Activated CD4-positive, alpha-beta T cell treated with anti-CD3 and anti-CD28 coated beads, Interleukin-2, amount 50 U/mL, for 1 hour (primary cell): Measurements from ENCODE around the gene FKBP1A.

Experiments
- DNase-seq: peaks from one replicate; pipeline ENCODE4 v3.0.0-alpha.2; 2020

Gene FKBP1A

GRCh38 chr20:1383623-1384404 lies 9.0 kb downstream of the FKBP1A start:
- DNase-seq, result no peak

GRCh38 chr20:1382670-1383069 lies 10.2 kb downstream of the FKBP1A start:
- DNase-seq, result no peak

GRCh38 chr20:1381753-1382591 lies 10.9 kb downstream of the FKBP1A start:
- no peak for DNase-seq

- no peak for DNase-seq
These were observed 14.1 kb downstream of the FKBP1A start for GRCh38 chr20:1378735-1379125.

DNA sequence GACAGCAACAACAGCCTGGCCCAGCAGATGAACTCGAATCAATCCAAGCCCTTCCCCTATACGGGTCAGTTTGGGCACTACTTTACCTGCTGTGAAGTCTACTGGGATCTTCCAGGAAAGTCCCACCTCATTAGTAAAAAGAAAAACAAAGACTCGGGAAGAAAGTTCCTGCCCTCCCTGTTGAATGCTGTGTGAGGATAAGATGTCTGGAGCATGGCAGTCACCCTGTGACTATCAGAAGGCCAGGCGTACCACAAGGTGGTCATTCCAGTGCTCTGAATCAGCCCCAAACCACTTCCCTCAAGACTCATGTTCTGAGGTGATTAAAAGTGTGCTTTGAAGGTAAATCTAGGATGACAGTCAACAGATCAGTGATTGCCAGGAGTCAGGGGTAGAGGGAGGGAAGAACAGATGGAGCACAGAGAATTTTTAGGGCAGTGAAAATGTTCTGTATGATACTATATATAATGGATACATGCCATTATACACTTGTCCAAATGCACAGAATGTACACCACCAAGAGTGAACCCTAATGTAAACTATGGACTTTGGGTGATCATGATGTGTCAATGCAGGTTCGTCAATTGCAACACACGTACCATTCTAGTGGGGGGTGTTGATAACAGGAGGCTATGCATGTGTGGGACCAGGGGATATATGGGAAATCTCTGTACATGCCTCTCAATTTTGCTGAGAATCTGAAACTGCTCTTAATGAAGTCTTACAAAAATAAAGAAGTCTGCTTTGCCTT lies 14.7 kb downstream of the FKBP1A start:
- DNase-seq, result no peak

DNA sequence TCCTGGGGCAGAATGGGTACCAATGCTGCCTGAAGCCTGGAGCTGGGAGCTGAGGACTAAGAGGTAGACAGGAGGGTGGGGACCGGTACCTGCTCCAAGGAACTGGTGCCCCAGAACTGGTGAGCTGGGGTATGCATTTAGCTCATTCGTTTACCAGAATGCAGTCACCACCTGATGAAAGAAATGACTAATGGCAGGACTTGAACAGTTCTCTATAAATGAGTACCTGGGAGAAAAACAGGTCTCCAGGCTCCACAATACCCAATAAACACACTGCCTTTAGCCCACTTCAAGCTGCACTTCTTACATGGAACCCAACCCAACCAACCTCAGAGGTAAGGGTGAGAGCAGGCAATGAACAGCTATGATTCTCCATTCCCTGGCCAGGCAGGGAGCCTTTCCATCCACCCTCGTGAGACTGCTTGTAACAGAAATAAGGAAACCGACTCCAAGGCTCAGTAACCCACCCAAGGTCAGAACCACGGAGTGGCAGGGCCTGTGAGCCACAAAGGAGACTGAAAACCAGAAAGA lies 15.4 kb downstream of the FKBP1A start:
- no peak for DNase-seq

DNA sequence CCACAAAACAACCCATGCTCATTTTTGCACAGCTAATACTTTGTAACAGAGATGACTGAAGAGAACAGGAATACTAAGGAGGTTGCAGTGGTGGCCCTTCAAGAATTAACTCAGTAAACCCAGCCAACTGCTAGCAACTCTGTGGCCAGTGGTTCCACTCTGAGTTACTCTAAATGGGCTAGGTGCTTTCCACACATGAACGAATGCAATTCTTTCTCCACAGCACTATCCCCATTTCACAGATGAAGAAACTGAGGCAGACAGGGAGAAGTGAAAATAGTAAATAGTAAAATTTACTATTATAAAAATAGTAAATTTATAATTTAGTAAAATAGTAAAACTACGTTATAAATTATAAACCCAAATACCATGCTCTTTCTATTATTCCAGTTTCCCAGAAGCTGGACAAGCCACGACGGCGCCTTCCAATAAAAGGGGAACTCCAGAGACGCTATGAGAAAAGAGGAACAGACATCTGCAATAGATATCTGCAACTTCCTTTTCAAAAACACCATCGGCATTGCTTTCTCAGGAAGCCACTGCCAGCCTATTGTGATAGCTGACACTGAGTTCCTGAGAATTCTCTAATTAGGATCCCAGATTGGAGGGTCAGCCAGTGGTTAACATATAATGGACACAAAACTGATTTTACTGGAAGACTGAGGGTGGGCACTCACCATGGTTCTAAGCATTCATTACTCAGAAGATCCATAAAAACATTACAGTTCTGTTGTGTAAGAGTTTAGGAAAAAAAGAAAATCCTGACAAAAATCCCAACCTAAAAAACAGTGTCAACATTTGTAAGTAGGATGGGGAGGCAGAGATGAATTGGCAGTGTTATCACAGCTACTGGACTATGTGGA lies 16.2 kb downstream of the FKBP1A start:
- DNase-seq, result no peak

DNA sequence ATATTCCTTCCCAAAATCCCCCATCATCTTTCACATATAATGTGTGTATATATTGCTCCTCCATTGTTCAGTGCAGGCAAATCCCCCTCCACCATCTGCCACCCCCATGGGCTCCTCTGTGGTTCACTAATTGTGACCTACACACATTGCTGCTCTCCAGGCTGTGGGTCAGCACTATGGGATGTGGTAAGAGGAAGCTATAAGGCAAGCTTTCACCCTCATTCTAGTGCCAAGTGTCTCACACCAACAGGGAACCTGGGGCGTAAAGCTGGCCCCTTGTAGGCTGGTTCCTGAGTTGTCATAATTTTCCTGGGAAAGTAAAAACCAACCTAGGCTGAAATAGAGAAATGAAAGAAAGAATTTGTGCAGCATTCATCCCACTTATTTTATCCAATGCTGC lies 16.8 kb downstream of the FKBP1A start:
- no peak for DNase-seq

GRCh38 chr20:1375515-1375914 lies 17.3 kb downstream of the FKBP1A start:
- DNase-seq, result no peak

DNA sequence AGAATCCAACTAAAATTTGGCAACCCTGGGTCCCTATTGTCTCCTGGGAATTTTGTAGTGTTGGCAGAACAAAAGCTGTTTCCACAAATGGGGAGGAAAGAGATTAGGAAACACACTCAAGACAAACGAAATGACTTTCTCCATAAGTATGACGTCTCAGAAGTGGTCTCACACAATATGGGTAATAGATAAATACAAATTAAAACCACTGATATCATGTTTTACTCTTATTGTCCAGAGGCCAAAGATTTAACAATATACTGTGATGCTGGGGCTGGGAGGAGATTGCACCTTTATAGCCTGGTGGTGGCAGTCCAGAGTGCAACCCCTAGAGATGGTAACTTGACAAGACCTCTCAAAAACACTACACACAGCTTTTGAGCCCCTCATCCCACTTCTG lies 18.6 kb downstream of the FKBP1A start:
- DNase-seq, result no peak

- no peak for DNase-seq
These were observed 19.2 kb downstream of the FKBP1A start for GRCh38 chr20:1373614-1374013.

- no peak for DNase-seq
These were observed 19.8 kb downstream of the FKBP1A start for GRCh38 chr20:1373036-1373435.

- DNase-seq, result no peak
These were observed 20.9 kb downstream of the FKBP1A start for GRCh38 chr20:1371830-1372539.

DNA sequence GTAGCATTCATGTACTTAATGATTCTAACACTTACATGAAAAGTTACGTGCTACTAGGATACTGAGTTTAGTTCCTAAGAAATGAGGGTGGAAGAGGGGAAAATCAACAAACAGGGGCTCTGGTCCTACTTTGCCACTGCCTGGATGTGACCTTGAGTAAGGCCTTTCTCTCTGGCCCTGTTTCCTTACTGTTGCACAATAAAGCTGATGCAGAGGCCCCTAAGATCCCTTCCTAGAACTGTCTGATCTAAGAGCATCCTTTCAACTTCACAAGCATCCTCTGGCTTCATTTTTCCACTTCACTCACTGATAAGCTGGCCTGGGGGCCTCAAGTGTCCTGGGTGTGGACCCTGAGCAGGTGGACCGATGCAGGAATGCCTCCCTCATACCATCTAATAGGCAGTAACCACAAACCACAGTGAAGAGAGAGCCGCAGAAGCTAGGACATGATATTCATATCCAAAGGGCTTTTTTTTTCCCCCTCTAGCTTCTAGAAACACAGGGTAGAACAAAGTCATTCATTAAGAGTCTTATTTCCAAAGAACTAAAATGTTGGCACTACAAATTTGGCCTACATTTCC lies 21.6 kb downstream of the FKBP1A start:
- no peak for DNase-seq

GRCh38 chr20:1370548-1371110 lies 22.2 kb downstream of the FKBP1A start:
- DNase-seq, result no peak

- no peak for DNase-seq
These were observed 22.9 kb downstream of the FKBP1A start for GRCh38 chr20:1369970-1370369.

DNA sequence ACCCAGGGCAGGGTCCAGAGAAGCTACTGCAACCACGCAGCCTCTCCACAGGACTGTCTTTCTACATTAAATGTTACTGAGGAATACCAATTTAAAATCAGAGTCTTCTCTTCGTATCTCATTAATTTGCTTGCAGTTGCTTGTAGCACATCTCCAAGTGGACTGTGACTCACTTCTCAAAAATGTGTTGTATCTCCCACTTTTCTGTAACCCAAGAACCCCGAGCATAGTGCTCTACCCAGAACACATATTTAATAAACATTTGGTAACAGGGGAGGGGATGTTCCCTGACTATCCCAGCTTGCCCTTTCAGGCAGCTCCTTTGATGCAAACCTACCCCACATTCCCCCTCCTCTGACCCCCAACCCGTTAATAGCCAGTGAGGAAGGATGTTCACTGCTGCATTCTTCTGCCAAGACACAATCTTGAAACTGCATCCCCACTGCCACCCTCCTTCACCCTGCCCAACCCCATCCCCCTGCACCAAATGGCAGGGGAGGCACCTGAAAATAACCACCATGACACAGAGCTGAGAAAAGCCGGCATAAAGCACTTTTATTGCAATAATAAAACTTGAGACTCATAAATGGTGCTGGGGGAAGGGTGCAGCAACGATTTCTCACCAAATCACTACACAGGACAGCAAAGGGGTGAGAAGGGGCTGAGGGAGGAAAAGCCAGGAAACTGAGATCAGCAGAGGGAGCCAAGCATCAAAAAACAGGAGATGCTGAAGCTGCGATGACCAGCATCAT lies 24.2 kb downstream of the FKBP1A start:
- no peak for DNase-seq

DNA sequence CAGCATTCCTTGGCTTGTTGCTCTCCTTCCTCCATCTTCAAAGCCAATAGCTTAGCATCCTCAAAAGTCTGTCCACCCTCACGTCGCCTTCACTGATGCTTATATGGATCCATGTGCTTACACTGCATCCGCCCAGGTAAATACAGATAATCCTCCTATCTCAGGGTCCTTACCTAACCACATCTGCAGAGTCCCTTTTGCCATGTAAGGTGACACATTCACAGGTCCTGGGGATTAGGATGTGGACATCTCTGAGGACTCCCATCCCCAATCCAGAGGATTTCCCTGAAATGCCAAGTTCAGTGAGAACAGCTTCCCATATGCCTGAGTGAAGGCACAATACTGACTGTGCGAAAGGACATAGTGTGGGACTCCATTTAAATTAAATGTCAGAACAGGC lies 25.4 kb downstream of the FKBP1A start:
- DNase-seq, result no peak

GRCh38 chr20:1364106-1364505 lies 28.7 kb downstream of the FKBP1A start:
- DNase-seq, result peak; percentile 15

DNA sequence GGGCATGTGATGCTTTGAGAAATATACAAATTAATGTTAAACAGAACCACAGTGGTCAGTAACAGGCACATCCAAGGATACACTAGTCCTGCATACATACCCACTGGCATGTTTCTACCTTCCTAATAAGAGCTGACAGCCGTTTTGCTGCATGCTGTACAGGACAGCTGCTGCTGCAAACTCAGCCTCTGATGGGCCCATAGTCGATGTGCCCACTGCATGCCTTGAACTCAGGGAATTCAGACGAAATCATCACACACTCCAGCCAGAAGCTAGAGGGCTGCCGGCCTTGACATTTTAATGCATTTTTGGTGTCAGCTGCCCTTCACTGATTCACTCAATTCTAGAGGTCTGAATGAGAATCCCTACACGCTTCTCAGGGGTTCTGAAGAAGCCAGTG lies 29.3 kb downstream of the FKBP1A start:
- DNase-seq, result no peak
